K562 (cell line): Measurements from ENCODE around the gene ZNF581. TPM values are rescaled to one million over a fixed set of nuclear protein-coding genes. Genes with fewer than 3 reads are reported as not detected.

Experiments used
- BMI1 ChIP-seq: fragments of 150-350 bp; IDR thresholded peaks from 2 replicates; pipeline ENCODE4 v1.6.1; 2014; ENCODE audit warnings: low read length
- CSDE1 ChIP-seq, 2 experiments: fragments of 450-650 bp; IDR thresholded peaks; 2 replicates each; pipeline ENCODE4 v1.6.1; 2016; ENCODE audit warnings: mild to moderate bottlenecking in 1 of 2
- DLX4 ChIP-seq: fragments of 250-450 bp; sonication (Bioruptor Pico); IDR thresholded peaks from 2 replicates; pipeline ENCODE4 v1.6.1; 2021; ENCODE audit warnings: mild to moderate bottlenecking
- HNRNPH1 ChIP-seq: fragments of 200-400 bp; formaldehyde crosslinking; optimal IDR thresholded peaks from 2 replicates; pipeline ENCODE3; 2017; ENCODE audit warnings: low read depth, mild to moderate bottlenecking, low read length, moderate library complexity
- MTF1 ChIP-seq: fragments of 250-450 bp; sonication (Bioruptor Pico); IDR thresholded peaks from 2 replicates; pipeline ENCODE4 v1.9.0; 2021; ENCODE audit warnings: moderate library complexity, mild to moderate bottlenecking, inconsistent platforms, borderline replicate concordance
- NCOA2 ChIP-seq, 2 experiments: fragments of 450-650 bp; IDR thresholded peaks; 2 replicates each; pipeline ENCODE4 v1.6.1; 2018; ENCODE audit warnings: mild to moderate bottlenecking in 2 of 2, moderate library complexity in 1 of 2; ENCODE audit not compliant: partially characterized antibody in 2 of 2
- NCOA6 ChIP-seq: fragments of 450-650 bp; IDR thresholded peaks from 2 replicates; pipeline ENCODE4 v1.6.1; 2017; ENCODE audit warnings: mild to moderate bottlenecking
- NFIC ChIP-seq: fragments of 450-650 bp; IDR thresholded peaks from 2 replicates; pipeline ENCODE4 v1.6.1; 2017; ENCODE audit warnings: mild to moderate bottlenecking, inconsistent platforms
- NR4A1 ChIP-seq, 2 experiments: fragments of 250-450 bp in 1 of 2; fragments of 450-650 bp in 1 of 2; sonication (Bioruptor Pico) in 1 of 2; IDR thresholded peaks; 2 replicates each; pipeline versions ENCODE4 v1.4.0 to v1.6.1; 2016 to 2020; ENCODE audit warnings: mild to moderate bottlenecking in 2 of 2, missing compliant biosample characterization in 1 of 2, missing genetic modification characterization in 1 of 2, moderate library complexity in 1 of 2
- PHF20 ChIP-seq: fragments of 450-650 bp; IDR thresholded peaks from 2 replicates; pipeline ENCODE4 v1.6.1; 2018; ENCODE audit not compliant: partially characterized antibody
- POU5F1 ChIP-seq: fragments of 150-350 bp; IDR thresholded peaks from 2 replicates; pipeline ENCODE4 v1.6.1; 2014; ENCODE audit warnings: borderline replicate concordance, low read length, low read depth, mild to moderate bottlenecking; ENCODE audit not compliant: partially characterized antibody
- SMAD4 ChIP-seq: fragments of 250-450 bp; sonication (Bioruptor Pico); conservative IDR thresholded peaks from 2 replicates; pipeline ENCODE4 v1.8.0; 2021; ENCODE audit warnings: inconsistent platforms, mild to moderate bottlenecking, moderate library complexity
- TFAP4 ChIP-seq: sonication (generic); formaldehyde crosslinking; IDR thresholded peaks from 2 replicates; pipeline ENCODE4 v1.8.0; 2022; ENCODE audit warnings: missing genetic modification reagents, mild to moderate bottlenecking, moderate library complexity, borderline replicate concordance
- TFE3 ChIP-seq: fragments of 450-650 bp; formaldehyde crosslinking; IDR thresholded peaks from 2 replicates; pipeline ENCODE4 v1.4.0; 2020; ENCODE audit warnings: mild to moderate bottlenecking, mixed read lengths
- WHSC1 ChIP-seq: IDR thresholded peaks from one replicate; pipeline ENCODE4 v1.6.1; 2012; ENCODE audit warnings: low read length, control low read depth, inconsistent platforms
- ZBTB7A ChIP-seq: IDR thresholded peaks from 2 replicates; pipeline ENCODE4 v1.6.1; 2011; ENCODE audit warnings: low read depth, mild to moderate bottlenecking, low read length, moderate library complexity, borderline replicate concordance; ENCODE audit not compliant: control insufficient read depth
- ZEB2 ChIP-seq: fragments of 450-650 bp; IDR thresholded peaks from 2 replicates; pipeline ENCODE4 v1.6.1; 2016
- ZNF212 ChIP-seq: fragments of 450-650 bp; formaldehyde crosslinking; IDR thresholded peaks from 2 replicates; pipeline ENCODE4 v1.4.0; 2020; ENCODE audit warnings: mild to moderate bottlenecking
- ZNF277 ChIP-seq: fragments of 250-450 bp; sonication (Bioruptor Pico); IDR thresholded peaks from 2 replicates; pipeline ENCODE4 v1.8.0; 2022; ENCODE audit warnings: inconsistent platforms, mild to moderate bottlenecking, moderate library complexity, borderline replicate concordance
- polyA plus RNA-seq, 8 experiments: library from polyadenylated mRNA; depleted of rRNA in 4 of 8; stranded (reverse) in 5 of 8; unstranded in 3 of 8; fragments of >200 nt; fragmentation: Nextera tagmentation in 2 of 8; fragmentation: Illumina TruSeq in 1 of 8; extraction: Ambion mirVana in 2 of 8; extraction: Trizol in 1 of 8; gene quantifications; 2 replicates each; pipeline versions ENCODE4 v1.2.1 to v1.2.3, GENCODE V29; 2011 to 2014; ENCODE audit warnings: inconsistent platforms in 1 of 8, missing spikeins in 1 of 8
- total RNA-seq, 7 experiments: library from RNA; depleted of rRNA in 6 of 7; stranded (reverse); fragments of >200 nt in 6 of 7; fragmentation: Illumina TruSeq in 2 of 7; extraction: Trizol in 2 of 7; gene quantifications; 2 replicates each; pipeline versions ENCODE4 v1.2.1 to v1.2.3, GENCODE V29; 2011 to 2021; ENCODE audit warnings: low replicate concordance in 1 of 7
- TF ChIP-seq, protein P1 (sequence below): sonication (generic); formaldehyde crosslinking; IDR thresholded peaks from 2 replicates; pipeline ENCODE4 v1.8.1; 2023; ENCODE audit warnings: mild to moderate bottlenecking, missing genetic modification reagents

ZNF581 gene
- total and polyA plus RNA-seq, 9 of the 15 experiments (the other 6 are each of a cell fraction or from before 2014, with no cell fraction given): 2.4 to 39.4 (median 15.4) TPM

DNA sequence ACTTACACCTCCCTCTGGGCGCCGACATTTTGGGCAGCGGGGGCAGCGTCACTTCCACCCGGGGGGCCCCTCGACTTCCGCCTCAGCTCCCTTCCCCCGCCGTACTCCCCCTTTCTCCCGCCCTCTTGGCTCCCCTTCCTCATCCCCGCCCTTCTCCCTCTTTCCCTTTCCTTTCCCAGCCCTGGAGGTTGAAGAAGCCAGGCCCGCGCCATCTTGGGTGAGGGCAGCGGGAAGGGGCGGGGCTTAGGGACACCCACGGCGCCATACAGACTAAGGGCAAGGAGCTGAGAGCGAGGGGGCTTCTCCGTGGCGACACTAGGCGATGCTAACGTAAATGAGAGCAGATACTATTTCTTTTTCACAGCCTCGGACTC is 44.0 kb upstream of the ZNF581 start, which contains the start of gene FIZ1 (continued):
- TF ChIP-seq TFE3 (CRISPR knock-in tag) (no peak), NCOA6 (no peak), HNRNPH1 (no peak), NFIC (peak; percentile 68), MTF1 (CRISPR knock-in tag) (no peak), ZNF212 (CRISPR knock-in tag) (no peak), POU5F1 (peak; percentile 8), CSDE1 (IDR thresholded peaks at IDR 0.05) (no peak), DLX4 (CRISPR knock-in tag) (no peak), ZBTB7A (peak; percentile 72; the same call in 1 of the 2 replicates), NCOA2 (IDR thresholded peaks at IDR 0.05; ENCODE audit: partially characterized antibody in 2 of 2) (no peak), BMI1 (no peak), SMAD4 (0 out of 2 replicates have a peak, but pooled peaks have one; percentile 28), NR4A1 (CRISPR knock-in tag; IDR thresholded peaks at IDR 0.05) (no peak), NR4A1 (tag; IDR thresholded peaks at IDR 0.05) (no peak), WHSC1 (no peak), ZNF277 (CRISPR knock-in tag) (no peak), TFAP4 (CRISPR knock-in tag) (peak; percentile 57; the same call in 1 of the 2 replicates), PHF20 (peak; percentile 88), ZEB2 (no peak)
- TF ChIP-seq, protein P1, sequence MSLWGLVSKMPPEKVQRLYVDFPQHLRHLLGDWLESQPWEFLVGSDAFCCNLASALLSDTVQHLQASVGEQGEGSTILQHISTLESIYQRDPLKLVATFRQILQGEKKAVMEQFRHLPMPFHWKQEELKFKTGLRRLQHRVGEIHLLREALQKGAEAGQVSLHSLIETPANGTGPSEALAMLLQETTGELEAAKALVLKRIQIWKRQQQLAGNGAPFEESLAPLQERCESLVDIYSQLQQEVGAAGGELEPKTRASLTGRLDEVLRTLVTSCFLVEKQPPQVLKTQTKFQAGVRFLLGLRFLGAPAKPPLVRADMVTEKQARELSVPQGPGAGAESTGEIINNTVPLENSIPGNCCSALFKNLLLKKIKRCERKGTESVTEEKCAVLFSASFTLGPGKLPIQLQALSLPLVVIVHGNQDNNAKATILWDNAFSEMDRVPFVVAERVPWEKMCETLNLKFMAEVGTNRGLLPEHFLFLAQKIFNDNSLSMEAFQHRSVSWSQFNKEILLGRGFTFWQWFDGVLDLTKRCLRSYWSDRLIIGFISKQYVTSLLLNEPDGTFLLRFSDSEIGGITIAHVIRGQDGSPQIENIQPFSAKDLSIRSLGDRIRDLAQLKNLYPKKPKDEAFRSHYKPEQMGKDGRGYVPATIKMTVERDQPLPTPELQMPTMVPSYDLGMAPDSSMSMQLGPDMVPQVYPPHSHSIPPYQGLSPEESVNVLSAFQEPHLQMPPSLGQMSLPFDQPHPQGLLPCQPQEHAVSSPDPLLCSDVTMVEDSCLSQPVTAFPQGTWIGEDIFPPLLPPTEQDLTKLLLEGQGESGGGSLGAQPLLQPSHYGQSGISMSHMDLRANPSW: no peak
